ENCODE results near the gene STAMBPL1.
"Not testable (repeated sequence)": the region's sequence is repeated elsewhere in the genome, so short reads cannot be mapped to it uniquely, and the experiment has no call there.

STAMBPL1 gene

DNA sequence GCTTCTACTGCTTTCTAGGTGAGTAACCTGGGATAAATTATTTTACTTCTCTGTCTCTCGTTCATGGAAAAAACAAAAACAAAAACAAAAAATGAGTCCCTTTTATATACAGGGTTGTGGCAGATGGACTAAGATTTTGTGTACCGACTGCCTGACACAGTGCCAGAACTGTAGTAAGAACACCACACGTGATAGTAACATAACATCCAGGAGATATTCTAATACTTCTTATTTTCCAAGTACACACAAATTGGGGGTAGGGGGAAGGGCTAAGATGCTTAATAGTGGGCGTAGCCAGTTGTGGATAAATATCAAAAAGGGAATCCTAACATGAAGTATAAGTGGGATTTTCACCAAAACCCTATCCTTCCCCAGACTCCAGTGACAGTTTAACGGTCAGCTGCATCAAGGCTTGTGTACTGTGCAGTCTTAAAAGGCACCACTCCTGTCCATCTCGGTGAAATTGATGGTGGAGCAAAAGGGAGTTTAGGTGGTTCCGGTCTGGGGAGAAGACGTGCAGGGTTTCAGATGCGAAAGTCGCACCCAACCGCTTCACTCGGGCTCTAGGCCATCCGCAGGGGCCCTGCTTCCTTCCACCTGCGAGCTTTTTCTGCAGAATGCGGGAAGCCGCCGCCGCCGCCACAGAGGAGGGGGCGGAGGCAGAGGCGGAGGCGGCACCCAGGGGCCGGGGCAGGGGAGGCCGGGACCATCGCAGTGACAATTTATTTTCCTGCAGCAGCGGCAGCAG, at the start of gene STAMBPL1:
Gene STAMBPL1 (plus strand): TSS at position 712 of the 748 bp plus-strand sequence. CDS start 21,464 bp downstream, outside the sequence.
- H3K4me3 ChIP-seq (ENCODE audit: low read depth, low read length), result peak within 1 kb of the TSS; percentile 77

GRCh38 chr10:88830643-88831268, 49.3 kb upstream of the STAMBPL1 start:
- no peak overlapping the region for H3K4me3 ChIP-seq (ENCODE audit: low read depth, low read length)

- no peak overlapping the region for H3K4me3 ChIP-seq (ENCODE audit: low read depth, low read length)
These were observed 48.3 kb upstream of the STAMBPL1 start for GRCh38 chr10:88831709-88832108.

DNA sequence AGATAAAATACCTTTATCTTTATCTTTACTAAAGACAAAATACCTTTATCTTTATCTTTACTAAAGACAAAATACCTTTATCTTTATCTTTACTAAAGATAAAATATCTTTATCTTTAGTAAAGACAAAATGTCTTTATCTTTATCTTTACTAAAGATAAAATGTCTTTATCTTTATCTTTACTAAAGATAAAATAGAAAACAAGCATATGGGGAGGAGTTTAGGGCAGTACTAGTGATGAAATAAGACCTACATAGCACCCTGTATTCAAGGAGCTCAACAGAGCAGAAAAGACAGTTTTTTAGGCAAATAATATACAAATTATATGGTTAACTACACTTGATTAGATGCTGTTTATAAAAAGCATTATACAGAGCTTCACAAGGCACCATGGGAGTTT, 47.7 kb upstream of the STAMBPL1 start:
- no peak overlapping the region for H3K4me3 ChIP-seq (ENCODE audit: low read depth, low read length)

GRCh38 chr10:88833156-88833555, 46.9 kb upstream of the STAMBPL1 start:
- no peak overlapping the region for H3K4me3 ChIP-seq (ENCODE audit: low read depth, low read length)

- no peak overlapping the region for H3K4me3 ChIP-seq (ENCODE audit: low read depth, low read length)
These were observed 46.3 kb upstream of the STAMBPL1 start for GRCh38 chr10:88833723-88834122.

DNA sequence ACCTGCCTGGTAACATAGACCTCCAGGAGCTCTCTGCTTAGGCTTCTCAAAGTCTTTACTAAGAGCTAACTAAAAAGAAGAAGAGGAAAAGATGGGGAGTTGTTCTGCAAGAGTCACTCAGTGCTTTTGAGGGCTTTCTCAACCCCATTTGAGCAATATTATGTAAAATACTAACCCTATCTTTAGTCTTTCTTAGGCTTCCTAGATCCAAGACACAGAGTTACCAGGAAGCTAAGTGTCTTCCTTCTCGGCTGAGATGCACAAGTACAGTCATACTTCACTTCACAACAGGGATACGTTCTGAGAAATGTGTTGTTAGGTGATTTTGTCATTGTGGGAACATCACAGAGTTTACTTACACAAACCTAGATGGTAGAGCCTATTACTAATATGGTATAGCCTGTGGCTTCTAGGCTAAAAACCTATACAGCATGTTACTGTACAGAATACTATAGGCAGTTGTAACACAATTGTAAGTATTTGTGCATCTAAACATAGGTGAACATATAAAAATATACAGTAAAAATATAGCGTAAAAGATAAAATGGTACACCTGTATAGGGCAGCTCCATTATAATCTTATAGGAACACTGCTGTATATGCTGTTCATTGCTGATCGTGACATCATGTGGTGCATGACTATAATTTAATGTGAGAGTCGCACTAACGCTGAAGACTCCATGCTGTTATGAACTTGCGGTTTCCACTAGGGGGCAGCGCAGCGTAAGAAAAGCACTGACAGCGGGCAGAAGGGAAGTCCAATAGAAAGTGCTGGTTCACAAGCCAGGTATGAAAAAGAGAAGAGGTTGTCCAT, 44.7 kb upstream of the STAMBPL1 start:
- no peak overlapping the region for H3K4me3 ChIP-seq (ENCODE audit: low read depth, low read length)

DNA sequence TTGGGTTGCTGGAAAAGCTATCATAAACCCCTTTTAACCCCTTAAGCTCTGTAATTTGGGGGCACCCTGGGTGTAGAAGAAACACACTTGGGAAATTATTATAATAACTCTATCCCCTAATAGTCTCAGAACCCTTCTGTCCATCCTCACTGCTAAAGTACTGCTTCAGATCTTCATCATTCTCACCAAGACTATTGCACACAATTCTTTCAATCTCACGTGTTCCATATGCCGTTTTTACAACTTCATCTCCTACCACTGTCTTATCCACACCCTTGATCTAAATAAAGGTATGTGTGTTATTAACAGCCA, 44.2 kb upstream of the STAMBPL1 start:
- no peak overlapping the region for H3K4me3 ChIP-seq (ENCODE audit: low read depth, low read length)

DNA sequence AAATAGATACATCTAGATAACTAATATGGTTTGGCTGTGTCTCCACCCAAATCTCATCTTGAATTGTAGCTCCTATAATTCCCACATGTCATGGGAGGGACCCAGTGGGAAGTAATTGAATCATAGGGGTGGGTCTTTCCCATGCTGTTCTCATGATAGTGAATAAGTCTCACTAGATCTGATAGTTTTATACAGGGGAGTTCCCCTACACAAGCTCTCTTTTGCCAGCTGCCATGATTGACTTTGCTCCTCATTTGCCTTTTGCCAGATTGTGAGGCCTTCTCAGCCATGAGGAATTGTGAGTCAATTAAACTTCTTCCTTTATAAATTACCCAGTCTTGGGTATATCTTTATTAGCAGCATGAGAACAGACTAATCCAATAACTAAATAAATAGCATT, 42.4 kb upstream of the STAMBPL1 start:
- H3K4me3 ChIP-seq (ENCODE audit: low read depth, low read length), result not testable (repeated sequence)

- no peak overlapping the region for H3K4me3 ChIP-seq (ENCODE audit: low read depth, low read length)
These were observed 41.2 kb upstream of the STAMBPL1 start for GRCh38 chr10:88838766-88839350.

GRCh38 chr10:88840104-88840503, 39.9 kb upstream of the STAMBPL1 start:
- no peak overlapping the region for H3K4me3 ChIP-seq (ENCODE audit: low read depth, low read length)

DNA sequence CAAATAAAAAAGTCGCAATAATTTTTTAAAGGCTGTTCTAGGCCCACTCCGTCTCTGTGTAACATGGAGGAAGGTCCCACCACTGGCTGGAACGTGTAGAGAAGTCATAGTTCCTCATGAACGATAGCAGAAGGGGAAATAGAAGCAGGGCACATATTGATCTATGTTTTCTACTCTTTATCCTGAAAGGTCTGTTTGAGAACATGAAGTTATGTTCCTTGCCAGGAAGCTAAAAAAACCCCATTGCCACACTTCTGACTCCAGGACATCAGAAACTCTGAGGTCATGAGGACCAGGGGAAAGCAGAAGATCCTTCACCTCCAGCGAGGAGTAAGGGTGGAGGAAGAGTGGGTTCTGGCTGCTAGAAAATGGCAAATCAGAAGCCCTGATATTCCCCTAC, 39.2 kb upstream of the STAMBPL1 start:
- no peak overlapping the region for H3K4me3 ChIP-seq (ENCODE audit: low read depth, low read length)

- H3K4me3 ChIP-seq (ENCODE audit: low read depth, low read length), result no peak overlapping the region
These were observed 38.5 kb upstream of the STAMBPL1 start for GRCh38 chr10:88841316-88842111.

DNA sequence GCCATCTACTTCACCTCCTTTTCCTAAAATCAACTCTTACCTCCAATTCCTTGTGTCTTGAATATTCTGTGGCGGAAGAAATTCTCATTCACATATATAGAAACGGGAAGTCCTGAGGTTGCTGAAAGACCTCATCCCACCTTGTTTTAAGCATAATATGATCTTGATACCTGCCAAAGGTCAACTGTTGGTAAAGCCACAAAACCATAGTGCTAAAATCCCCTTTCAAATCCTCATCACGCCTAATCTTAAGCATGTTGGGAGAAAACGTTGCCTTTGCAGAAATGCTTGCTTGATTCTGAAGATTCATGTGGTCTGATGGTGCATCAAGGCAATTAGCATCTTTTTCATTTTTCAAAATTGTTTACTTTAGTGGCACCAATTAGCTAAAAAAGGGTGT, 36.9 kb upstream of the STAMBPL1 start:
- no peak overlapping the region for H3K4me3 ChIP-seq (ENCODE audit: low read depth, low read length)

GRCh38 chr10:88848499-88848898, 31.5 kb upstream of the STAMBPL1 start:
- no peak overlapping the region for H3K4me3 ChIP-seq (ENCODE audit: low read depth, low read length)

DNA sequence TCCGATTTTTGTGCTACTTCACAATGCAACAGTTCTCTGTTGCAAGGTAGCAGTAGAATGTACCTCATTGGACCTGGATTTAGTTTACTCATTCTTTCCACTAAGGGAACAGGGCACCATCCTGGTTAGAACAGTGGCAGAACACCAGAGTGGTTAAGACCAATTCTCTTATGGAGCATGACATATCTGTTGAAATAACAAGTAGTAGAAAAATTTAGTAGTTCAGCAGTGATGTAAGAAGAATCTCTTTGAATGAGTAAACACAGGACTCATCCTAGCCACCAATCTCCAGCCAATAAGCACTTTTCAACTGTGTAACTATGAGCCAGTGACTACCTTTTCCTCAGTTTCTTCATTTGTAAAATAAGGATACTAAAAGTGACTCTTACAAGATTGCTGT, 30.8 kb upstream of the STAMBPL1 start:
- no peak overlapping the region for H3K4me3 ChIP-seq (ENCODE audit: low read depth, low read length)

DNA sequence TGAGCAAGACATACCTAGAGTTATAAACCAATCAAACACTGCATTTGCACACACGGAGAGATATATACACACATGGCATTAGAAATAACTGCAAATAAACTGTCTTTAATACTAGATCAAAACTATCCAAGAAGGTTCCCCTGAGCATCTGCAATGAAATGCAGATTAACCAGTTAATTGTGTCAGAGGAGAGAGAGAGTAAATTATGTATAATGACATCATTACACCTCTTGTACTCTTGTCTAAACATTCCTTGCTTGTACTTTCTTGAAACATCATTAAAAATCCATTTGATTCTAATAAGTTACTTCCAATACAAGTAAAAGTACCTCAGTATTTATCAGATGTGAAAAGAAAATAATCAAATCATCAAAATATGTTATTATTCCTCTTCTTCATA, 29.3 kb upstream of the STAMBPL1 start:
- no peak overlapping the region for H3K4me3 ChIP-seq (ENCODE audit: low read depth, low read length)

DNA sequence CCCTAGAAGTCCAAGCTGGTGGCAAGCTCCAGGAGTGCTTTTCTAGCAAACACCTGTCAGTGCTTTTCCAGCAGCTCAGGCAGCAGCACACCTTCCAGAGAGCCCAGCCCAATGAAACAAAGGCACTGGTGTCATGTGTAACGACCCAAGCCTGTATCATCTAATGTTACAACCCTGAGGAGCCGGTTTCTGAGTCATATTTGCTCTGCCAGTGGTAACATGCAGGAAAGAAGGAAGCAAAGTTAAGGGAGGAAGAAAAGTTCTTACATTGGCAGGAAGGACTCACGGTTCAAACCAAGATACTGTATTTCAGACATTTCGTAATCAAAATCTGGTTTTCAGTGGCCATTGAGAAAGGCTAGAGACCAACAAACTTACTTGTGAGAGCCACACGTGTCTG, 28.3 kb upstream of the STAMBPL1 start, which contains the start of gene ANKRD22:
Gene ANKRD22 (minus strand): TSS at position 139 of the 400 bp plus-strand sequence. CDS start 237 bp downstream, outside the sequence.
- no peak within 1 kb of the TSS for H3K4me3 ChIP-seq (ENCODE audit: low read depth, low read length)

- no peak overlapping the region for H3K4me3 ChIP-seq (ENCODE audit: low read depth, low read length)
These were observed 27.7 kb upstream of the STAMBPL1 start for GRCh38 chr10:88852327-88852726.

GRCh38 chr10:88853155-88853881, 26.7 kb upstream of the STAMBPL1 start:
- H3K4me3 ChIP-seq (ENCODE audit: low read depth, low read length), result no peak overlapping the region
